ENCODE data around the gene HDAC4.

GRCh38 chr2:239204876-239205468, 195.8 kb downstream of the HDAC4 start:
- no peak for TF ChIP-seq CTCF (IDR thresholded peaks at IDR 0.05)
- TF ChIP-seq GABPB1 (CRISPR knock-in tag; IDR thresholded peaks at IDR 0.05), result no peak
- no peak for TF ChIP-seq ZNF416 (CRISPR knock-in tag; IDR thresholded peaks at IDR 0.05)
- no peak for TF ChIP-seq USF2 (CRISPR knock-in tag; IDR thresholded peaks at IDR 0.05)
- no peak for TF ChIP-seq MAX (CRISPR knock-in tag; IDR thresholded peaks at IDR 0.05)
- TF ChIP-seq ETV6 (CRISPR knock-in tag; IDR thresholded peaks at IDR 0.05), result no peak
- TF ChIP-seq RELA (CRISPR knock-in tag; IDR thresholded peaks at IDR 0.05; ENCODE audit: borderline replicate concordance), result no peak
- TF ChIP-seq FOXP1 (CRISPR knock-in tag; IDR thresholded peaks at IDR 0.05; ENCODE audit: borderline replicate concordance), result no peak
- TF ChIP-seq IRF2 (CRISPR knock-in tag; IDR thresholded peaks at IDR 0.05; ENCODE audit: borderline replicate concordance, low read depth), result no peak
- TF ChIP-seq MXD4 (CRISPR knock-in tag; IDR thresholded peaks at IDR 0.05; ENCODE audit: borderline replicate concordance), result no peak
- TF ChIP-seq ATF3 (CRISPR knock-in tag; conservative IDR thresholded peaks at IDR 0.05), result no peak
- no peak for TF ChIP-seq ZBTB43 (CRISPR knock-in tag; IDR thresholded peaks at IDR 0.05)

All from WTC11 (cell line).